NCI-H1105 treated with DMSO at 0.1 percent for 48 hours (cell line): Measurements from ENCODE around the gene MAML3.

Experiments used
- DNase-seq: peaks from one replicate; lab custom pipeline; 2025; lab: John Stamatoyannopoulos, UW

MAML3 gene

DNA sequence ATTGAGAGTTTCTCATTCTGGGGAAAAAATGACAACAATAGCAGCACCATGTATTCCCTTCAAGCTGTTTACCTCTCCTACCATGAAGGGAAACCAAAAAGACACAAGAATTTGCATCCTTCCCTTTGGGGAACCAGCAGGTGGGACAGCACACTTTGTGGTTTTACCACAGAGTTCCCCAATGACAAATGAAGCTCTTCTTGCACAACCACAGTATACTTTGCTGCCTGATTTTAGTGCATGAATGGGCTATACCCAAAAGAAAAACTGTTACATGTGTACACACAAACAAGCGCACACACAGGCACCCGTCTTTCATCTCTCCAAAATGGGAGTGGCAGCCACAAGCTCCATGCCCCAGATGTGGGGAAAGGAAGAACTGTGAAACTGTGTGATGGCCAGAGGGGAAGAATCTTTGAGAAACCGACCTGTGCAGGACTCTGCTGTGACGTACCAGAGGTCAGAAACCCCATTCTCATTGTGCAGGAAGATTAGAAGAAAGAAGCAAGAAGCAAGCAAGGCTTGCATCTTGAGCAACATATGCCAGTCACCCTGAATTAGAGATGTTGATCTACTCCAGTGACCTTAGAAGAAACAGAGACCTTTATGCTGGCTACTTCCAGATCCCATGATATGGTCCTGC lies 2.7 kb upstream of the MAML3 start:
- DNase-seq, result no peak

DNA sequence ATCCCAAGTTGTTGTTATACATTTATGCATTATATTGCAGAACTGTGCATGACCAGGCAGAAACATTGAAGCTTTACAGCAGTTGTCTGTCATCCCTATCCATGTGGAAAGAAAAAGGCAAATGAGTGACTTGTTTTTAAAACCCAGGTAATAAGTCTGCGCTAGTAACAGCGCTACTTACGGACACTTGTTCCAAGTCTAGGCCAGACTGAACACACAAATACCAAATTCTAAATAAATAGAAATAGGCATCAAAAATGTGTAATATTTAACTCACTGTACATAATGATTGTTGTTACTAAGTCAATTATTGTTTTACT lies 548 bp upstream of the MAML3 start:
- no peak for DNase-seq

DNA sequence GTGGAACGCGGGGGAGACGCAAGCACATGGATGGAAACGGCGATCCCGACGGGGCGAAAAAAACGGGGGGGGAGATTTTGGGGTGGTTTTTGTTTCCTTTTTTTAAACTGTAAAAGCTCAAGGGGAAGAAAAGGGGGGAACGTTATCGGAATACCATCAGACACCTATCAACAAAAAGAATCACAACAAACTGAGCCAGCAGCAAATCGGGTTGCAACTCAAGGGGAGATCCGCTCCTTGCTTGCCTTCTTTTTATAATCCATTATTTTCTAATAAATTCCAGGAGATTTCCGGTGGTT lies 616 bp downstream of the MAML3 start:
- DNase-seq, result peak; percentile 31

DNA sequence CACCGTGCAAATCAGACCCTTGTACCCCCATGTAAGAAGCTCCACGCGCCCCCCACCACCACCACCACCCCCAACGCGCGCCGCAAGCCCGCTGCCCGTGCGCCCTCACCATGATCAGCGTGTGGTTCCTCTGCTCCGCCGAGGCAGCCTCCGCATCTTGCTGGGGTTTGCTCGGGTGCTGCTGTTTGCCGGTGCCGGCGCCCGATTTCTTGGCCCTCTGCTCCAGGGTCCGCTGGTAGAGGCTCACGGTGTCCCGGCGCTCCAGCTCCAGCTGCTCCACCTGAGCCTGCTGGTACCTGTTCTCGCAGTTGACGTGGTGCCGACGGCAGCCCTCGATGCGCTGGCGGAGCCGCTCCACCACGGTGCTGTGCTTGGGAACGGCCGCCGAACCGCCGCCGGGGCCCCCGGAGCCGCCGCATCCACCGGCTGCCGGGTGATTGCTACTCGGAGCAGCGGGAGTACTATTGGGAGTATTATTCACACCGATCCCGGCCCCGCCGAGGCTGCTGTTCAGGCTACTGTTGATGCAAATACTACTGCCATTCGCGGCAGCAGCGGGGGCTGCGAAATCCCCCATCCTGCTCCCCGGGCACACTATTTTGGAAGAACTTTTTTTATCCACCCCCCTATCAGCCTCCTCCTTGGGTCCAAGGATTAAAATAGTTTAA lies 1.1 kb downstream of the MAML3 start:
- peak; percentile 38 for DNase-seq

DNA sequence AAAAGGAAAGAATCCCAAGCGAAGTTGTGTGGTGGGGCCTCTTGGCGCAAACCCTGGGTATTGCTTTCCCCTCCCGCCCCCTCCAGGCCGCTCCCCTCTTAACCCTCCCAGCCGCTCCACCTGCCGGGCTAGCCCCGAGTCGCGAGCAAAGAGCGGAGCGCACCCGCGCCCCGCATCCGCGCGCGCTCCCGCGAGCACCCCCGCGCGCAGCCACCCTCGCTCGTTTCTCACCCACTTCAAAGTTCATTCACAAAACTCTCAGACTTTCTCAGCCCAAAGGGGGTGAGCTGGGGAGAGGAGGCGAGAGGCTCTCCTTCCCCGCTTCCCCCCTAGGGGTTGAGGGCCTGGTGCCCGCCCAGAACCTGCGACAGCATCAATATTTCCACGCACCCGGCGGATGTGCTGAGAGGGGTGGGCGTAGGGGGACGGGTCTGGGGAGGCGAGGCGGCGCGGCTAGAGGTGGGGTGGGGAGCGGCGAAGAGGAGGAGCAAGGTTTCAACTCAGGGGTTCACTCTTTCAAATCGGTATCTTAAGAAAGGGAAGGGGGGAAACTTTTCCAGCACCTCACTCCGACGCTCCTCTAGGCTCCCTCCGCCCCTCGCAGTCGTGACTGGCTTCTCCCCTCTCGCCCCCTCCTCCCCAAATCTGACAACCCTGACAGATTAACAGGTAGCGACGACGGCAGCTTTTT lies 1.8 kb downstream of the MAML3 start:
- peak; percentile 57 for DNase-seq

DNA sequence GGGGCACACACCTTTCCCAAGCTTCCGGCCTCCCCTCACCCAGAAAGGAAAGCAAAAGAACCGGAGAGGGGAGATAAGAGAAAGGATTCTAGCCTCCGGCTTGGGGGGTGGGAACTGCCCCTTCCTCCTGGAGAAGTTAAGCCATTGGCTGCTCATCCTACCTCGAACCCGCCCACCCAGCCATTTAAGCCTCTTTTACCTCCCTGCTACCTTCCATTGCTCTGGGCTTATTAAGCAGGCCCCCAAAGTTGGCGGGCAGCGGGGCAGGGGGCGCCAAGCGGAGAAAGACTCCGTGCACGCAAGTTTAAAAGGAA lies 2.3 kb downstream of the MAML3 start:
- DNase-seq, result peak; percentile 90

DNA sequence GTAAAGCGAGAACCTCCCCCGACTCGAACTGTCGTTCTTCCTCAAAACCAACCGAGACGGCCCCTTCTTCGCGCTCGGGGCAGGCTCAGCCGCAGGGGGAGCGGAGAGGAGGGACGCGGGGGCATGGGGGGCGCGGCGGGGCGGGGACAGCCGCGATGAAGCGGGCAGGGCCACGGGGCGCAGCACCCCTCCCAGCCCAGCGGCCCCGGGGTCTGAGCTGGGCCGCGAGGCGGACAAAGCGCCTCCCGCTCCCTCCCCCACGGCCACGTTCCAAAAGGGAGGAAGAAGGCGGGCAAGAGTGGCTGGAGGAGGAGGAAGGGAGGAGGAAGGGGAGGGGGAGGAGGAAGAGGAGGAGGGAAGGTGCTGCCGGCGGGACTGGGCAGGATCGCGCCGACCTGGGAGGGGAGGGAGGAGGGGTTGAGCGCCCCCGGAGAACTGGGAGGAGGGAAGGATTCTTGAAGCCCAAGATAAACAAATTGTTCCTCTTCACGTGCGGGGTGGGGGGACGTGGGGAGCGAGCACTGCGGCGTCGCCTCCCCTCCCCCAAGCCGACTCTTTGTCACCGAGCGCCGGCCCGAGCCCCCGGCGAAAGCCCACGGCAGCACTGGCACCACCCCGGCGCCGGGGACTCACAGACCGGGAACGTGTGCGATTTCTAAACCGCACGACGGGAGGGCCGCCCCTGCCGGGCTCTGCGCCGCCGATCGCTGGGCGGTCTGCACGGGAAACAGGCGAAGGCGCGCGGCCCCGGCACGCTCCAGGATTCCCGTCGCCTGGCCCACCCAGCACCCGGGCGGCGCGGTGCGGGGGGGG lies 2.9 kb downstream of the MAML3 start:
- DNase-seq, result peak; percentile 88

DNA sequence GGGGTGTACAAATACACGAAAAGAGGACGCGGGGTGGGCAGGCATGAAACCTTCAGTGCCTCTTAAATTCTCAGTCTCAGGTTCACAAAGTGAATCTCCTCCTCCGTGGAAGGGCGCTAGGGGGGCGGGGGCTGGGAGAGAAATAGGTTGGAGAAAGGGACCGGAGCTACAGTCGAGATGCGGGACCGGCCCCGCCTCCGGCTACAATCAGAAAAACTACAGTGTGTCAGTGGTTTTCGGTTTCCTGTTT lies 3.4 kb downstream of the MAML3 start:
- DNase-seq, result no peak

DNA sequence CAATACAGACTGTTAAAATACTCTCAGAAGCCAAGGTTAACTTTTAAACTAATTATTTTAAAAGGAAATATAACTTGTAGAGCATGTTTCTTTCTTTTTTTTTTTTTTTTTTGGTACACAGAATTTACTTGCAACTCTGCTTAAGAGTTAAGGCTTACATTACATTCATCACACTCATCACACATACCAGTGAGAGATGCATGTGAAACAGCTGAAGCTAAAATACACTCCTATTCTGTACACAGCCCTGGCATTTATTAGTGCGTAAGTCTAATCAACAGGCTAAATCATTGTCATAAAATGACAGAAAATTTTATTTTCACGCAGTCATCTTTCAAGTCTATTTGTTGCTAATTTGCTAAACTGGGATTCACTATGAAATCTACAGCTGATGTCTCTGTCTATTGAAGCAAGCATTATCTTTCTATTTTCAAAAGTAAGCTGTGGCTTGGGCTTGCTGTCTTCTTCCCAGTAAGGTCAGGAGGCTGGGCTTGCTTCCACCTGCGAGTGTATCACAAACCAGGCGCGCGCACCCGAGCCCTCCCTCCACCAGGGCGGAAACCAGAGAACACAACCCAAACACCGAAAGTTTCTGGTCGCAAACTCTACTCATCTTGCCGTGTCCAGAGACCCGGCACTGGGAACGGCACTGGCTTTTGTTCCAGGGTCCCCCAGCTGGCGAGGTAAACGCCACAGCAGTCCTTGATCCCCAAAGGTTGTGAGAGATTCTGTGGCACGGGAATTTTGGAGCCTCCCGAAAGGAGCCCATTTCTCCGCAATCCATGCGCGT lies 3.9 kb downstream of the MAML3 start:
- peak; percentile 60 for DNase-seq

DNA sequence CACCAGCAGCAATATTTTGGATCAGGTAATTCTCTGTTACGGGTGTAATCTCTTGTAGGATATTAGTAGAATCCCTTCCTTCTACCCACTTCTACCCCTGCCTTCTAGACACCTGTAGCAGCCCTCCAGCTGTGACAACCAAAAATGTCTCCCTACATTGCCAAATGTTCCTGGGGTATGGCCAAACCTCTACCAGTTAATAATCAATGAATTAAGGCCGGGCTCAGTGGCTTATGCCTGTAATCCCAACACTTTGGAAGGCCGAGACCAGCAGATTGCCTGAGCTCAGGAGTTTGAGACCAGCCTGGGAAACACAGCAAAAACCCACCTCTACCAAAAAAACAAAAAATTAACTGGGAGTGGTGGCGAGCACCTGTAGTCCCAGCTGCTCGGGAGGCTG lies 9.9 kb downstream of the MAML3 start:
- no peak for DNase-seq

DNA sequence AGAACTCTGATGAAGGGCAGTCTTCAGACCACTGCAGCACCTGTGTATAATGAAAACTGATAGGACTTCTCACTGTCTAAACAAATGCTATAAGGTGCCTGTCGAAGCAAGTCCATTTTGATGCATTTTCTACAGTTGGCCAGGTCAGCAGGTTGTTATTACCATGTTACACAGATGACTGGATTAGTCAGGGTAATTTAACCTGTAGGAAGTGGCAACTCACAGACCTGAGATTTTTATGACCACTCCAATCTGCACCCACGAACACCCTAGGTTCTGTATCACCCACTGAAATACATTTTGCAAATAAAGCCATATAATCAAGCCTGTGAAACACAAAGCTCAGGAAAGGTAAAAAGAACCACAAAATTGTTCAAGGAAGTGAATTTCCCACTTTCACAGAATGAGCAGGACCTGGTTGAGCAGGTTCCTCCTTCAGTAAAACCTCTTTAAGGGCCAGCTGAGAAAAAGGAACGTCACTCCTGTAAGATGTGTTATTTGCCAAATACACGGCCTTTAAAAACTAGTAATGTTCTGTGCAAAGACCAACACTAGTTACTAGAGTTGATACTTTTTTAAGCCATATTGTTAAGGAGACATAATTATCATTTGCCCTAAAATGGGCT lies 12.7 kb downstream of the MAML3 start:
- DNase-seq, result peak; percentile 31

DNA sequence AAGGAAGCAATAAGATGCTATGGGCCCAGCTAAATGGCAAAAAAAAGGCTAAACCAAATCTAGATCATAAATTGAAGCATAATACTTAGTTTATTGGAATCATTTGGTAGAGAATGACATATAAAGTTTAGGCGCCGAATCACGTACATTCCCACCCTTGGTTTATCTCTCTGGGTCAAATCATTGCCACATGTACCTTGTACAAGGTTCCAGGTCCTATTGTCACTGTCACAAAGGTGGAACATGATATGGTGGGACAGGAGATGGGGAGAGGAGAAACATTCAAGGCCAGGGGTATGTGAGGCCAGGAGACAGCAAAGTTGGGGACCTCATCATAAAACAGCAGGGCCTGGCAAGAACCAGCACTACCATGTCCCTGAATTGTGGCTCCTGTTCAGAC lies 13.4 kb downstream of the MAML3 start:
- DNase-seq, result no peak

DNA sequence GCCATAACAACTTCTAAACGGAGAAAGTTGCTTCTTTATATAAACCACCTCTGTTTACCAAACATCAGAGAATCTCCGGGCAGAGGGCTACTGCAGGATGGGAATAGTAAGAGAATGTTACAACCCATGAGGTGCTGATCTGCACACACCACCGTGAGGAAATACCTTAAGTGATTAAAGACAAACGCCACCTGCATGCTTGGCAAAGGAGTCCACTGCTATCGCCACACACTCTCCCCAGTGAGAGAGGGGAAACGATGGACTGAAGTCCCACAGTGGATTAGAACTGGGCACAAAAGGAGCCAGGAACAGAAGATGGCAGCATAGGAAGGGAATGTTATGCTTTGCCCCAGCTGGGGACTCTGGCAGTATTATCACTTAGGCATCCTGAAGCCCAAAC lies 15.6 kb downstream of the MAML3 start:
- no peak for DNase-seq

DNA sequence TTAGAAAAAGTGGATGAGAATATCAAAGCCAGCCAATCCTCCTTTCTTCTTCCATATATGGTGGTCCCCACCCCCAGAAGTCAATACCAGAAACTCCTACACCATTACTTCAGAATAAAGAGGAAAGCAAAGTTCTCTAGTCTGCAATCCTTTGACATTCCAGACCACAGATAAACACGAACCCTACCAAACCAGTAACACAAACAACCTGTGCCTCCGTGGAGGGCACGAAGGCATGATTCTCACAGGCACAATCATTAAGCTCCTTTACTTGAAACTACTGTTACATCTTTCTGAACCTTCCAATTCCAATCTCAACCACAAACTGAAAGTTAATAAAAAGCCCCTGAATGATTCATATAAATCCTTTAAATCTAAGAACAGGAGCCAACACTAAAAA lies 16.3 kb downstream of the MAML3 start:
- DNase-seq, result no peak

DNA sequence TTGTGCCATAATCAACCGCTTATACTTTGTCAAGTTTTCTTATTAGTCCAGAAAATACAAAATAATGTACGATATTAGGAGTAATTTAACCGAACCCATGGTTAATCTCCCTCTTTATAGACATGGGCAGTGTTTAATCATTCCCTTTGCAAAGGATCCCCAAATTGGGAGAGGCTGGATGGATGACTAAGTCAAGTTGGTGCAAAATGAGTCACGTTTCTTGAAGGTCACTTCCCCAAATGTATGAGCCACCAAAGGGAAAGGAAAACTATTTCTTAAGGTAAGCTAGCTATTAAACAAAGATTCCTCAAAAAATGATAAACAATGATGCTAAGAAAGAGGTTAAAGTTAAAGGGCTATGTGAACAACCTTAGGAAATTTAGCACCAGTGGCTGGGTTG lies 17.5 kb downstream of the MAML3 start:
- no peak for DNase-seq

DNA sequence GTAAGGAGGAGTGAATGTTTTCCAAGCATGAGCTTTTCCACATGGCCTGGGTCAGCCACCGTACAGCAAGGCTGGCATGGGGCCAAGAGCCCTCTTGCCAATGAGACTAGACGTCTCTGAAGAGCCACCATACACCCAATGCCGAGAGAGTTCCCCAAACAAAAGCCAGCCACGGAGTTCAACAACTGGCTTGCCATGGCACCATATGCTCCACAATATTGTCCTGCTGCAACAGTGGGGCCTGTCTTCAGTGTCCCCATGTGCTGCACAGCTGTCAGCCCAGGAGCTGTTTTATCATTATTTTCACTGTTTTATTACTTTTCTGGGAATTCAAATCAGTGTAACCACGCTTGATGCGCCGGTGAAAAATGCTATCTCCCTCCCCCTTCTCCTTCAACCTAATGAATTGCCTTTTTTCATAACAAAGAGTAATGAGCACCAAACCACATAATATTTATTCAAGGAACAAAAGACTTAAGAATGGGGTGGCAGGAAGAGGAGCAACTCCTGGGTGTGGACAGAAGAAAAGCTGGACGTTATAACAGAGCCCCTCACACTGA lies 18.4 kb downstream of the MAML3 start:
- peak; percentile 77 for DNase-seq

DNA sequence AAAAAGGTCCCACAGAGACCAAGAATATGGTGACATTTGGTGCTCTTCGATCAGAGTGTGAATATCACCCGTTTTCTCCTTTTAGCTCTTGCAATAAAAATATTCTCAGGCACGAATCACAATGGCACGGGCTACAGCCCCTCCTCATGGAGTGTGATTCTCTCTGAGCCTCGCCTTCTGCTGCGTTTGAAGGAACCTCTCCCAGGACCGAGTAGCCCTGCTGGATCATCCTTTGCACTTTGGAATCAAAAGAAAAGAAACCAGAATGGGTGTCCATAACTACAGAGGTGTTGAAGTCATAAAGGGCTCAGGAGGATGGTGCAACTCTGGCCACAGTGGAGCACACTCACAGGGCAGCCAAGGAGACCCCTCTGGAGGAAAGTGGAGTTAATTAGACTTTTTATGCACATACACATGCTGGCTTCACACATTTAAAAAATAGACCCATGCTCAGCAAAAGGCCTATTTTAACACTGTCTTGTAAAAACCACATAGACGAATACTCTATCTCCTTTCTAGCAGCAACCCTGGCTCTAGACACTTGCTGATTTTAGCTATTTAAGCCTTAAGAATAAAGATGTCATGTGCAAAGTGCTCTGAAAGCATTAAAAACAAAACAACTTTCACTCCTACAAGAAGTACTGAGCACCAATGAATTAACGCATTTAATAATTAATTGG lies 19.1 kb downstream of the MAML3 start:
- no peak for DNase-seq

DNA sequence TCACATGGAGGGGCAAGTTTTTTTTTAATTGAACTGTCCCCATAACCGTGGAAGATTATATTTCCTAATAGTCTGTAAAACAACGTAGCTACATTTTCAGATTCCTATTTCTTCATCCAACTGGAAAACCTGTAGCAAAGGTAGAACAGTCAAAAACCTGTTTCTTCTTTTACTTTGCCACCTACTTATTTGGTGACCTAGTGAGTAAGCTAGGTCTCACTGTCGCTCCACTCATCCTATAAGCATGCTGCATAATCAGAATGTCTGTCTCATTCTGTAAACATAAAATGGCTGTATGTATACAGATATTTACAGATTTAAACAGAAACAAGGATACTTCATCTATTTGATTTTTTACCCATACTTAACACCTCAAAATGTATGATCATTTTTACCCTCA lies 20.4 kb downstream of the MAML3 start:
- no peak for DNase-seq

DNA sequence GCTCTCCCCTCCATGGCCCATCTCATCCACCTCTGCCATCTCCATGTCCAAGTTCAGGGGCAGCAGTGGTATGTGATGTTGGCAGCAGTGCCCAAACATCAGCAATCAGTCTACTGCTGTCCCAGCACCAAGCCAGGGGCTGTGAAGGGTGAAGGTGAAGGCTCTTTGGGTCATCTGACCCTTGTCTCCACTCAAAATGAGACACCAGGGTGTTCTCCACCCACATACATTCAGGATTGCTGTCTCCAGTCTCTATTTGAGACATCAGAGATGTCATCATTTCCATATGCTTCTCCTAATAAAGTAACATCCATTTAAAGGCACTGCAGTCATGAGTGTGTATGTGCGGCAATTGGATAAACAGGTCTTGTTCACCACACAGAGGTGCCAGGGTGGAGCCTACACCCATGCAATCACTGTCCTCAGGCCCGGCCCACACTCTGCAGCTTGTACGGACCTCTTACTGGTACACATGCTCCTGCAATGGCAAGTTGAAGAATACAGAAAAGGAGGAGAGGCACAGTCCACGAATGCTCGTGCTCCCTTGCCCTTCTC lies 22.2 kb downstream of the MAML3 start:
- DNase-seq, result no peak

DNA sequence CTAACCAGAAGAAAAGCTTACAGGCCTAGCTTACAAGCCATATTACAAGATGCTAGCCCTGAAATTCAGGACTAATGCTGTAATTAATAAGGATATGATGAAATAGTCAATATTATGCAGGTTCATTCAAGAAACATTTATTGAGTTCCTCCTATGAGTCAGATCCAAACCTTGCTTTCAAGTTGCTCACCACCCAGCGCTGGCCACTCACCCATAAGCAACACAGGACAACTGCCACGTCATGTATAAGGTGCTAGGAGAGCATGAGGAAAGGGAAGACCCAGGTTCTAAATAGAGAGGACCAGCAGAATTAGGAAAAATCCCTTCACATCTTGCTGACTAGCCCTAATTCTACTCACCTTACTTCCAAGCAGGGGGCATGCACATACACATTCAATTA lies 23.3 kb downstream of the MAML3 start:
- no peak for DNase-seq

DNA sequence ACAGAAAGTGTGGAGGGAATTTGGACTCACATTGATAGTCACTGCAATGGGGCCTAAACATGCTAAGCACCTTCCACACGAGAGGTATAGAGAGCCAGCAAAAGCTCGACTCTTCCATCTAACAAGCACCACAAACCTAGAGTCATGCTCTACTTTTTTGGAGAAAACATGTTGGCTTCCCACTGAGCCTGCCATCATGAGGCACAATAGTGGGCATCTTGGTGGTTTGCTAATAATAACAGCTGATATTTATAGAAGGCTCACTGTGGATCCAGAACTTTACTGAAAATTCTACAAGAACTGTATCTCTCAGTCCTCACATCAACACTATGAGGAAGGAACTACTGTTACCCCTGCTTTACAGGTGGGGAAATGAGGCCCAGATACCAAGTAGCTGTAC lies 26.6 kb downstream of the MAML3 start:
- no peak for DNase-seq
